Neural progenitor cell (in vitro differentiated cells): ENCODE results near the gene ZNF536. TPM values are rescaled to one million over a fixed set of nuclear protein-coding genes. Genes with fewer than 3 reads are reported as not detected.

Experiments
- DNase-seq: peaks from one replicate; pipeline ENCODE4 v3.0.0-alpha.2; 2016; ENCODE audit warnings: low spot score
- H2AFZ ChIP-seq: fragments of 200-600 bp; sonication (generic); replicated peaks from 2 replicates; pipeline ENCODE4 v1.6.1; 2016; ENCODE audit warnings: antibody characterized with exemption
- H3F3A ChIP-seq: fragments of 200-600 bp; sonication (generic); 2 replicates; pipeline ENCODE4 v1.6.1; 2016; ENCODE audit warnings: antibody characterized with exemption, low read depth
- H3K27ac ChIP-seq: fragments of 200-600 bp; sonication (generic); 2 replicates; pipeline ENCODE4 v1.5.1; 2016; ENCODE audit warnings: mild to moderate bottlenecking
- H3K27me3 ChIP-seq: fragments of 200-600 bp; sonication (generic); 2 replicates; pipeline ENCODE4 v1.6.1; 2016; ENCODE audit warnings: mild to moderate bottlenecking, moderate library complexity
- H3K36me3 ChIP-seq: fragments of 200-600 bp; sonication (generic); 2 replicates; pipeline ENCODE4 v1.5.1; 2016
- H3K4me1 ChIP-seq: fragments of 200-600 bp; sonication (generic); 2 replicates; pipeline ENCODE4 v1.6.1; 2016; ENCODE audit warnings: mixed run types
- H3K4me2 ChIP-seq: fragments of 200-600 bp; sonication (generic); 2 replicates; pipeline ENCODE4 v1.6.1; 2016
- H3K4me3 ChIP-seq: fragments of 200-600 bp; sonication (generic); 2 replicates; pipeline ENCODE4 v1.5.1; 2016
- H3K79me2 ChIP-seq: fragments of 200-600 bp; sonication (generic); 2 replicates; pipeline ENCODE4 v1.6.1; 2016; ENCODE audit warnings: low read depth
- H3K9ac ChIP-seq: fragments of 200-600 bp; sonication (generic); 2 replicates; pipeline ENCODE4 v1.6.1; 2016
- H3K9me3 ChIP-seq: fragments of 200-600 bp; sonication (generic); 2 replicates; pipeline ENCODE4 v1.5.1; 2016; ENCODE audit warnings: low read depth
- H4K20me1 ChIP-seq: fragments of 200-600 bp; sonication (generic); 2 replicates; pipeline ENCODE4 v1.6.1; 2016; ENCODE audit warnings: low read depth
- H3K27ac Mint-ChIP-seq: 3 replicates; pipeline ENCODE4 v1.8.0; 2021; ENCODE audit warnings: mixed read lengths
- H3K27me3 Mint-ChIP-seq: 2 replicates; pipeline ENCODE4 v1.8.0; 2022; ENCODE audit warnings: low read depth, mild to moderate bottlenecking, inconsistent platforms, moderate library complexity, mixed read lengths; ENCODE audit not compliant: insufficient read depth
- H3K36me3 Mint-ChIP-seq: 3 replicates; pipeline ENCODE4 v1.8.0; 2021; ENCODE audit warnings: mixed read lengths
- H3K4me1 Mint-ChIP-seq: 3 replicates; pipeline ENCODE4 v1.8.0; 2021; ENCODE audit warnings: mixed read lengths
- H3K4me3 Mint-ChIP-seq: 3 replicates; pipeline ENCODE4 v1.8.0; 2021; ENCODE audit warnings: mild to moderate bottlenecking, moderate library complexity, mixed read lengths
- H3K9me3 Mint-ChIP-seq: 3 replicates; pipeline ENCODE4 v1.8.0; 2020; ENCODE audit warnings: mixed read lengths
- CTCF ChIP-seq: fragments of 200-600 bp; sonication (generic); IDR thresholded peaks from 2 replicates; pipeline ENCODE4 v1.5.1; 2017; ENCODE audit warnings: antibody characterized with exemption, mild to moderate bottlenecking
- EZH2 ChIP-seq: fragments of 200-600 bp; sonication (generic); IDR thresholded peaks from 2 replicates; pipeline ENCODE4 v1.6.1; 2017; ENCODE audit warnings: antibody characterized with exemption, mild to moderate bottlenecking, moderate library complexity
- EZH2phosphoT487 ChIP-seq: fragments of 200-600 bp; sonication (generic); IDR thresholded peaks from 2 replicates; pipeline ENCODE4 v1.6.1; 2017; ENCODE audit warnings: antibody characterized with exemption
- total RNA-seq: library from RNA; depleted of rRNA; stranded (reverse); fragments of >200 nt; gene quantifications from 2 replicates; pipeline ENCODE4 v1.2.3, GENCODE V29; 2015; ENCODE audit warnings: low replicate concordance

Gene ZNF536
- total RNA-seq, 1 donor from 2014 or later = 0.24 TPM

- Mint-ChIP-seq H3K9me3 (no peaks in the 10 kb centered on the region), H3K4me1 (peaks cover 3% of the 10 kb centered on the region), H3K36me3 (no peaks in the 10 kb centered on the region), H3K27me3 (peaks cover 2% of the 10 kb centered on the region), H3K4me3 (no peak overlapping the region), H3K27ac (no peak overlapping the region)
- Histone ChIP-seq H3K4me1 (no peaks in the 10 kb centered on the region), H3K4me3 (no peak overlapping the region), H4K20me1 (no peaks in the 10 kb centered on the region), H2AFZ (no peak overlapping the region), H3K36me3 (no peaks in the 10 kb centered on the region), H3F3A (no peaks in the 10 kb centered on the region), H3K27me3 (no peaks in the 10 kb centered on the region), H3K27ac (no peak overlapping the region), H3K9me3 (no peaks in the 10 kb centered on the region), H3K9ac (no peak overlapping the region), H3K4me2 (no peak overlapping the region), H3K79me2 (no peaks in the 10 kb centered on the region)
- no peak for TF ChIP-seq EZH2
- no peak for DNase-seq
Measured at GRCh38 chr19:30467239-30467638, 95.1 kb downstream of the ZNF536 start.

DNA sequence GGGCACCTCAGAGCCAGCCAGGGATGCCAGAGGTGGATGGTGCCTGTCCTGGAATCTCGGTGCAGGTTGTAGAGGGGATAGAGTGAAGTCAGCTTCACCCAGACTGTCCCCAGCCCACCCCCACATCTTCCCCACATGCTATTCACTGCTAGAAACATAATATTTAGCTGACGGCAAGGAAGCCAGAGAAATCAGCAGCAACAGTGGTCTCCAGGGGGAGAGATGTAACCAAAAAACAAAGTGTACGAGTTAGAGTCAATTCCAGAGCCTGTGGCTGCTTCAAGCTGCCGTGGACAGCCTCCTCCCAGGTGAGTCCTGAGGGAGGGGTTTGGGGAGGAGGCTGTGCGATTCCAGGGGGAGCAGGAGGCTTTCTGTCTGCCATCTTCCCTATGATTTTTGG, 97.6 kb downstream of the ZNF536 start:
- no peak overlapping the region for H3K27ac ChIP-seq
- no peak overlapping the region for H3K4me2 ChIP-seq
- no peaks in the 10 kb centered on the region for H3K9me3 ChIP-seq
- H4K20me1 ChIP-seq = no peaks in the 10 kb centered on the region
- Mint-ChIP-seq H3K4me3 (no peak overlapping the region), H3K27me3 (peaks cover 5% of the 10 kb centered on the region), H3K4me1 (peaks cover 3% of the 10 kb centered on the region), H3K36me3 (no peaks in the 10 kb centered on the region), H3K27ac (peak overlapping the region; percentile 42), H3K9me3 (no peaks in the 10 kb centered on the region)
- TF ChIP-seq CTCF (no peak), EZH2phosphoT487 (no peak), EZH2 (no peak)
- DNase-seq = no peak
- H3K79me2 ChIP-seq = no peaks in the 10 kb centered on the region
- no peak overlapping the region for H2AFZ ChIP-seq
- no peaks in the 10 kb centered on the region for H3F3A ChIP-seq
- H3K27me3 ChIP-seq = no peaks in the 10 kb centered on the region
- no peaks in the 10 kb centered on the region for H3K4me1 ChIP-seq
- no peak overlapping the region for H3K9ac ChIP-seq
- H3K36me3 ChIP-seq = no peaks in the 10 kb centered on the region
- H3K4me3 ChIP-seq = no peak overlapping the region

DNA sequence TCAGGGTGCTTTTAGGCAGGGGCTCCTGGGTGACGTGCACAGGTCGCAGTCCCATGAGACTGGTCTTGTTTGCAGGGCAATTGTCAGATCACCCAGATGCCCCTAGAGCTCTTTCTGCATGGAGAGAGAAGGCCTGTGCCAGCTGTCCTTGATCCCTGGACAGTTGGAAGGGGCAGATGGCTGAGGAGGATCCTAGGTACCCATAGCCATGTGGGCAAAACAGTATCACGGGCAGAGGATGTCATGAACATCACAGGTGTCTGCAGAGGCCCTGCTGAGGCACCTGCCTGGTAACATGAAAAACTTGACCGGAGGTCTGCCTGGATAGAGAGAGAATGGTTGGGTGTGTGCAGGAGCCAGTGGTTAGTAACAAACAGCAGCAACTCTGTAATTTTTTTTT, 99.3 kb downstream of the ZNF536 start:
- no peaks in the 10 kb centered on the region for H3K4me1 ChIP-seq
- H3K79me2 ChIP-seq = no peaks in the 10 kb centered on the region
- Mint-ChIP-seq H3K27me3 (peaks cover 5% of the 10 kb centered on the region), H3K9me3 (no peaks in the 10 kb centered on the region), H3K36me3 (peaks cover 3% of the 10 kb centered on the region), H3K27ac (no peak overlapping the region), H3K4me1 (peaks cover 4% of the 10 kb centered on the region), H3K4me3 (no peak overlapping the region)
- no peaks in the 10 kb centered on the region for H3K36me3 ChIP-seq
- no peaks in the 10 kb centered on the region for H3K9me3 ChIP-seq
- H3K9ac ChIP-seq = no peak overlapping the region
- H3K27me3 ChIP-seq = no peaks in the 10 kb centered on the region
- H2AFZ ChIP-seq = no peak overlapping the region
- TF ChIP-seq EZH2phosphoT487 (no peak), EZH2 (no peak), CTCF (no peak)
- H3K4me3 ChIP-seq = no peak overlapping the region
- no peaks in the 10 kb centered on the region for H3F3A ChIP-seq
- H3K27ac ChIP-seq = no peak overlapping the region
- H4K20me1 ChIP-seq = no peaks in the 10 kb centered on the region
- H3K4me2 ChIP-seq = no peak overlapping the region
- no peak for DNase-seq

GRCh38 chr19:30473334-30473867, 101.2 kb downstream of the ZNF536 start:
- Histone ChIP-seq H3K9ac (no peak overlapping the region), H3K4me2 (no peak overlapping the region), H3K4me3 (no peak overlapping the region), H3K36me3 (no peaks in the 10 kb centered on the region), H3K27me3 (no peaks in the 10 kb centered on the region), H3K79me2 (no peaks in the 10 kb centered on the region), H3K9me3 (no peaks in the 10 kb centered on the region), H3F3A (no peaks in the 10 kb centered on the region), H3K4me1 (no peaks in the 10 kb centered on the region), H4K20me1 (no peaks in the 10 kb centered on the region), H3K27ac (no peak overlapping the region), H2AFZ (no peak overlapping the region)
- Mint-ChIP-seq H3K27me3 (peaks cover 5% of the 10 kb centered on the region), H3K27ac (no peak overlapping the region), H3K4me3 (no peak overlapping the region), H3K9me3 (no peaks in the 10 kb centered on the region), H3K36me3 (peaks cover 3% of the 10 kb centered on the region), H3K4me1 (peaks cover 8% of the 10 kb centered on the region)
- TF ChIP-seq EZH2phosphoT487 = no peak
- no peak for TF ChIP-seq EZH2
- no peak for TF ChIP-seq CTCF
- DNase-seq = no peak
